GM12892 (cell line): ENCODE measurements around the gene RINL.

Experiments
- POLR2A ChIP-seq: IDR thresholded peaks from 2 replicates; pipeline ENCODE4 v1.6.1; 2011; ENCODE audit warnings: low read depth, low read length, control low read depth
- POLR2AphosphoS5 ChIP-seq: IDR thresholded peaks from 2 replicates; pipeline ENCODE4 v1.6.1; 2011; ENCODE audit warnings: low read depth, low read length, control low read depth
- TAF1 ChIP-seq: IDR thresholded peaks from 2 replicates; pipeline ENCODE4 v1.6.1; 2011; ENCODE audit warnings: low read depth, mild to moderate bottlenecking, control low read depth, low read length, borderline replicate concordance

DNA sequence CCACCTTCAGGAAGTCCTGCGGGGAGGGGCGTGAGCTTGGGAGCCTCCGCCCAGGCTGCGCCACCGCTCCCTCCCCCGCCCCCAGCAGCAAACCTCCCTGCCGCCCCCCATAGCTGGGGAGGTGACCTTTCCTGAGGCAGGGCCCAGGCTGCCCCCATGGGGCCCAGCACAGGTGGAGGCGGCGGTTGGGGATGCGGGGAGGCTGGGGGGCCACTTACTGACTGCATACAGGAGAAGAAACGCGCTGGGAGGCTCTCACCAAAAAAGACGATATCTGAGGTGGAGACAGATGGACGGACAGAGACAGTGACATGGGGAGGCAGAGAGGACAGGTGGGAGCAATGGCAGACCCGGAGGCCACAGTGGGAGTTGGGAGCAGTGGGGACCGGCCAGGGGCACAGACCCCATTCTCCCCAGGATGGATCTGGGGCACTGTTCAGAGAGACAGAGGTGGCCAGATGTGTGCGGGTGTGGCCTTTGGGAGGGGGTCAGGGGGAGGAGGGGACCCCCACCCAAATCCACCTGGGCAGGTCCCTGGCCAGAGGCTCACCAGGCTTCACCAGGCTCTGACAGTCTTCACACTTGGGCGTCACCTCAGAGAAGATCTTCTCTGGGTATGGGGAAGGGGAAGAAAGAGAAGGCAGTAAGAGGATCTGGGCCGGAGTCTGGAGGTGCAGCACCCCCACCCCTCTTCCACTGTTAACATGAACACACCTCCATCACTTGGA is 3.0 kb upstream of the RINL start:
- no peak for TF ChIP-seq TAF1
- TF ChIP-seq POLR2A, result no peak
- no peak for TF ChIP-seq POLR2AphosphoS5
